GM21786 (cell line): ENCODE measurements around the gene MYOD1.

Experiments used
- ATAC-seq: cut with Tn5 transposase; IDR thresholded peaks from one replicate; pipeline ENCODE4 v1.9.1; 2021; ENCODE audit not compliant: unreplicated experiment

The MYOD1 gene

GRCh38 chr11:17719028-17719937 lies at the start of gene MYOD1:
MYOD1 (plus strand) TSS chr11:17719571; CDS start chr11:17719783, 212 bp downstream.
- no peak for ATAC-seq

DNA sequence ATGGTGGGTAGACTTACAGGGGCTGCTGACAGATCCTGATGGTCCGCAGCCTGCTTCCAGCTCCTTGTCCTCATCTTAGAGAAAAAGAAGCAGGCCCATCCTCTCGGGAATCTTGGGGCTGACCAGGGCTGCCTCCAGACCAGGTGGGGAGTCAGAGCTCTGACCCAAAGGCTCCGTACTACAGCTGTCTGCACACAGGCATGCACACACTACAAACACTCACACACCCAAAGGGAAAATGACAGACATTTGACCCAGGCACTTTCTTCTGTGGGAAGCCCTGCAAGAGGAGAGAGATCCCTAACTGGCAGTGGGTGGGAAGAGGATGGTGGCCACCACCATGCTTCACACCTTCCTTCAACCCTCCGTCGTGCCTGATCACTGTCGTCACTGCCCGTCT lies 46.9 kb upstream of the MYOD1 start:
- no peak for ATAC-seq

- ATAC-seq: no peak
Measured at GRCh38 chr11:17673951-17674350, 45.4 kb upstream of the MYOD1 start.

DNA sequence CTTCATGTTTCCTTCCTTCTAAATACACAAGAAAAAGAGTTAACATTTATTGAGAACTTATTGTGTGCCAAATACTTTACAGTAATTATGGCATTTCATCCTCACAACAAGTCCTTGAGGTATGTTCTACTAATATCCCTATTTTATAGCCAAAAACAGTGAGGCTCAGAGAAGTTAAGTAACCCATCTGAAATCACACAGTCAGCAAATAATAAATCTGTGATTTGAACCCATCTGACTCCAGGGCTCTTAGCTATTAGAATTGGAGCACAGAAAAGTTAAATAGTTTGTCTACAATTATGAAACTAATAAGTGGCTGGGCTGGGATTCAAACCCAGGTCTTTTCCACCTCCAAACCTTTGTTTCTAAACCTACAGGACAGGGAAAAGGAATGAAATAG lies 36.5 kb upstream of the MYOD1 start:
- ATAC-seq: no peak

- ATAC-seq: no peak
Measured at GRCh38 chr11:17683377-17684161, 35.8 kb upstream of the MYOD1 start.

DNA sequence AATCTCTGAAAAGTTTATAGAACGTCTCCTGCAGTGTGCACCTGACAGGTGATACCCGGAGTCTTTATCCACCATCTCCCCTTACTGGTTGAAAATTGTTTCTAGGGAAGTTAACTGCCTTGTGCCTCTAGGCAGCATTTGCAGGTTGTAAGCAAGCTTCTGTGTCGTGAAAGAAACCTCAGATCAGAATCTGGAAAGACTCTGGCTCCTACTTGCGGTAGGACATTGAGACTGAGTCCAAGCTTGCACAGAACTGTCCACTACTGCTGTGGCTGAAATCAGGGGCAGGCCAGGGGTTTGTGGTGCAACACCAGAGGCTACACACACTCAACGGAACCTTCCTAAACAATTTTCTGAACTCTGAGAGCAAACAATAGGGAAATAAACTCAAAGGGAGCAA lies 34.8 kb upstream of the MYOD1 start:
- ATAC-seq: no peak

- ATAC-seq: no peak
Measured at GRCh38 chr11:17686231-17686980, 33.0 kb upstream of the MYOD1 start.

GRCh38 chr11:17687946-17688670 lies 31.3 kb upstream of the MYOD1 start:
- no peak for ATAC-seq

- no peak for ATAC-seq
Measured at GRCh38 chr11:17691550-17691949, 27.8 kb upstream of the MYOD1 start.

- no peak for ATAC-seq
Measured at GRCh38 chr11:17691976-17692375, 27.4 kb upstream of the MYOD1 start.

DNA sequence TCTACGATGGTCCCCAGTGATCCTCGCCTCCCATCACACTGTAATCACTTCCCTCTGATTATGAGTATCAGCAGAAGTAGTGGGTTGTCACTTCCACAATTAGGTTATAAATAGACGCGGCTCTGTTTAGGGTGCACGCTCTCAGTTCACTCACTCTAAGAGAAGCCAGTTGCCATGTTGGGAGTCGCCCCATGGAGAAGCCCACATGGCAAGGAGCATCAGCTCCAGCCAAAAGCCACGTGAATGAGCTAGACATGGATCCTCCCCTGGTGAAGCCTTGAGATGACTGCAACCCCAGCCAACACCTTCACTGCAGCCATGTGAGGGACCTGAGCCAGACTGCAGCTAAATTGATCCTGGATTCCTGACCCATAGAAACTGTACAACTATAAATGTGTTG lies 26.4 kb upstream of the MYOD1 start:
- no peak for ATAC-seq

DNA sequence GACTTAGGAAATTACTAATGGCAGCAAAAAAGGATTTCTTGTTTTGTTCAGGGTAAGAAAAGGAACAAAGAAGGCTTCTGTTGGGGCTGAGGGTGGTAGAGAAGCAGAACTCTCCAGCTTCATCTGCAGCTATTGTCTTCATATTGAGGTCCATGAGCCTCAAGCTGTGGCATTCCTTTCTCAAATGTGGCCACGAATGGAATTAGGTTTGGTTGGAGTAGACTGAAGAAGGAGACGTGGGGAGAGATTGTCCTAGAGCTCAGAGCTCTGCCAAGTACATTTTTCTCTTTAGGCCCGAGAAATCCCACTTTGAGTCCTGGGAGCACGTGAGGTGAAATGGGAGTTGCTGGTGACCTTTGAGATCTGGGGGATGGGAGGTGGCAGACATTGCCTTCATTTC lies 25.8 kb upstream of the MYOD1 start:
- ATAC-seq: no peak

DNA sequence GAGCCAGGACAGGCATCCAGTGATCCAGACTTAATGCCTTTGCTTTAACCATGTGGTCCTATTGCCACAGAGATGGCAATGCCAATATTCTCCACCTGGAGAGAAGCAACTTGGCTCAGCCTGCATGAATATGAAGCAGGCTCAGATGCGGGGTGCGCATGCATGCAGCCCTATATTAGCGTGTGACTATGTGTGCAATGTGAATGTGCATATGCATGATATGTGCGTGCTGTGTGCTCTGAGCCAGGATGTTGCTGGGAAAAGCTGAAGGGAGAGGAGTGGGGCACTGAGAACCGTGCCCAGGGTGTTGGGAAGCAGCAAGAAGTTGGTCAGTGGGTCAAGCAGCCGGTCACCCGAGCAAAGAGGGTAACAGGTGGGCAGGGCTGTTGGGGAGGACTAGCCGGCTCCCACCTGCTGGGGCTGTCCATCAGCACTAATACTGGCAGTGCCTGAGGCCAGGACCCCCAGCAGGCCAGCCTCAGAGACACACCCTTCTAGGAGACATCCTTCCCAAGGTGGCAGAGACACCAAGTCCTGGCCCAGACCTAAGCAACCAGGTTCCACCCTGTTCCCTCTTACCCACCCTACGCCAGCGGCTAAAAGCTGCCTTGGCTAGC lies 24.8 kb upstream of the MYOD1 start:
- no peak for ATAC-seq

GRCh38 chr11:17695454-17696441 lies 23.6 kb upstream of the MYOD1 start:
- ATAC-seq: no peak

GRCh38 chr11:17696741-17697140 lies 22.6 kb upstream of the MYOD1 start:
- no peak for ATAC-seq

DNA sequence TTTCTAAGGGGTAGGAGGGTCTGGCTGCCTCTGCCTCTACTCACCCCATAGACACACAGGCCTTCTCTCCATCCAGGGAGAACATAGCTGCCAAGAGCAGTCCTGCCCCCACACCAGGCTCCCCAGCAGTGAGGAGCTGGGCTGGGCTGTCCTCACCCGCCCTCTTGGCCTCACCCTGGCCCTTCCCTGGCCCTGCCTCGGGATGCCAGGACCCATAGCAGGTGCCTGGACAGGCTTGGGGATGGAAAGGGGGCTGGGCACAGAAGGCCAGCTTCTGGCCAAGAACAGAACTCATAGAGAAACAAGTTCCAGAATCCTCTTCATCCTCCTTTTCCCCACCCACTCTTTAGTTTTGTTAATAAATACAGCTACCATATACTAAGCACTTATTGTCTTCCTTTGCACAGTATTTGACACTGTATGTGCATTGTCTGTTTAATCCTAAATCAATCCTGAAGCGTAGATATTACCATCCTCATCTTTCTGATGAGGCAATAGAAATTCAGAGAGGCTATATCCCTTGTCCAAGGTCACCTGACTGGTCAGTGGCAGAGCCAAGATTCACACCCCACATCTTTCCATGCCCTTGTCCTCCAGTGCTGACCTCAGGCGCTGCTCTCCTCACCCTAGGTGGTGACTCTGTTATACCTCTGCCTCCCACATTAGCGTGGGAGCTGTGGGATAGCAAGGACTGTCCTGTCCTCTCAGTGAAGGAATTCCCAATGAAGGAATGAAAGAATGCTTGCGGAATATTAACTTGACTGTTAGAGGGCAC lies 22.0 kb upstream of the MYOD1 start:
- no peak for ATAC-seq

- ATAC-seq: no peak
Measured at GRCh38 chr11:17699147-17700114, 19.9 kb upstream of the MYOD1 start.
